HG03280 (cell line): ENCODE measurements around the gene MFRP.

Source experiments
- ATAC-seq: cut with Tn5 transposase; IDR thresholded peaks from one replicate; pipeline ENCODE4 v1.9.1; 2021; ENCODE audit warnings: mild to moderate bottlenecking, moderate library complexity; ENCODE audit not compliant: unreplicated experiment

Gene MFRP

GRCh38 chr11:119319136-119319699 lies 27.3 kb downstream of the MFRP start:
- ATAC-seq, result no peak

GRCh38 chr11:119318240-119319135 lies 28.0 kb downstream of the MFRP start:
- no peak for ATAC-seq

GRCh38 chr11:119317592-119318239 lies 28.8 kb downstream of the MFRP start:
- no peak for ATAC-seq

- ATAC-seq, result no peak
Observed at GRCh38 chr11:119316729-119317591, 29.5 kb downstream of the MFRP start, which contains the start of gene MCAM. TSS of gene MCAM (minus strand) at chr11:119317130. CDS start at chr11:119317101, 29 bp downstream.

- no peak for ATAC-seq
Observed at GRCh38 chr11:119316016-119316728, 30.3 kb downstream of the MFRP start.

GRCh38 chr11:119315131-119316015 lies 31.1 kb downstream of the MFRP start:
- no peak for ATAC-seq

- no peak for ATAC-seq
Observed at GRCh38 chr11:119314726-119315125, 31.8 kb downstream of the MFRP start.

GRCh38 chr11:119310682-119311052 lies 35.8 kb downstream of the MFRP start:
- no peak for ATAC-seq

GRCh38 chr11:119309953-119310681 lies 36.4 kb downstream of the MFRP start:
- no peak for ATAC-seq

GRCh38 chr11:119309411-119309810 lies 37.1 kb downstream of the MFRP start:
- ATAC-seq, result no peak

GRCh38 chr11:119307974-119308373 lies 38.5 kb downstream of the MFRP start:
- no peak for ATAC-seq

- ATAC-seq, result no peak
Observed at GRCh38 chr11:119307219-119307618, 39.3 kb downstream of the MFRP start.

GRCh38 chr11:119306373-119306890 lies 40.1 kb downstream of the MFRP start:
- ATAC-seq, result no peak

- ATAC-seq, result no peak
Observed at GRCh38 chr11:119305556-119306372, 40.7 kb downstream of the MFRP start.

- no peak for ATAC-seq
Observed at GRCh38 chr11:119303227-119303718, 43.2 kb downstream of the MFRP start.

- ATAC-seq, result no peak
Observed at GRCh38 chr11:119300198-119300964, 46.1 kb downstream of the MFRP start.

- ATAC-seq, result no peak
Observed at GRCh38 chr11:119299416-119299815, 47.1 kb downstream of the MFRP start.
